H9 (cell line): ENCODE results near the gene SLC38A3. TPM values are rescaled to one million over a fixed set of nuclear protein-coding genes. Genes with fewer than 3 reads are reported as not detected.
A peak's percentile ranks its signal among the peaks of the same experiment; 100 is the strongest.

Experiments
- DNase-seq: peaks from one replicate; pipeline ENCODE4 v3.0.0-alpha.2; 2017
- H2AFZ ChIP-seq: one replicate; pipeline ENCODE4 v1.6.1; 2013; ENCODE audit warnings: mild to moderate bottlenecking, low read length, control low read depth, moderate library complexity
- H2AK5ac ChIP-seq: 2 replicates; pipeline ENCODE4 v1.6.1; 2013; ENCODE audit warnings: low read length, control low read depth, mixed read lengths; ENCODE audit not compliant: insufficient read length
- H2BK120ac ChIP-seq: one replicate; pipeline ENCODE4 v1.6.1; 2013; ENCODE audit warnings: low read depth, mild to moderate bottlenecking, low read length, control low read depth, inconsistent platforms; ENCODE audit not compliant: poor library complexity, severe bottlenecking
- H2BK12ac ChIP-seq: 2 replicates; pipeline ENCODE4 v1.6.1; 2013; ENCODE audit warnings: low read length, control low read depth, mixed read lengths, low read depth; ENCODE audit not compliant: insufficient read length
- H2BK15ac ChIP-seq: 2 replicates; pipeline ENCODE4 v1.6.1; 2013; ENCODE audit warnings: low read depth, low read length, control low read depth
- H2BK20ac ChIP-seq: one replicate; pipeline ENCODE4 v1.6.1; 2013; ENCODE audit warnings: low read depth, mild to moderate bottlenecking, low read length, control low read depth, inconsistent platforms; ENCODE audit not compliant: poor library complexity, severe bottlenecking
- H2BK5ac ChIP-seq: 2 replicates; pipeline ENCODE4 v1.6.1; 2013; ENCODE audit warnings: low read length, control low read depth, mixed read lengths; ENCODE audit not compliant: insufficient read length
- H3K14ac ChIP-seq: 2 replicates; pipeline ENCODE4 v1.6.1; 2013; ENCODE audit warnings: low read length, control low read depth; ENCODE audit not compliant: insufficient read depth
- H3K18ac ChIP-seq: 2 replicates; pipeline ENCODE4 v1.6.1; 2013; ENCODE audit warnings: low read depth, mild to moderate bottlenecking, mixed read lengths, low read length, control low read depth; ENCODE audit not compliant: insufficient read length
- H3K23ac ChIP-seq: 2 replicates; pipeline ENCODE4 v1.6.1; 2013; ENCODE audit warnings: low read length, control low read depth, mixed read lengths, low read depth; ENCODE audit not compliant: insufficient read length
- H3K23me2 ChIP-seq: 2 replicates; pipeline ENCODE4 v1.6.1; 2013; ENCODE audit warnings: low read depth, mild to moderate bottlenecking, mixed read lengths, low read length, control low read depth; ENCODE audit not compliant: insufficient read length, poor library complexity, severe bottlenecking
- H3K27ac ChIP-seq: 2 replicates; pipeline ENCODE4 v1.5.1; 2013; ENCODE audit warnings: low read length, control low read depth, mixed read lengths, low read depth; ENCODE audit not compliant: insufficient read length
- H3K27me3 ChIP-seq: 2 replicates; pipeline ENCODE4 v1.6.1; 2013; ENCODE audit warnings: low read length, control low read depth, inconsistent platforms; ENCODE audit not compliant: insufficient read depth
- H3K4ac ChIP-seq: 2 replicates; pipeline ENCODE4 v1.6.1; 2013; ENCODE audit warnings: low read depth, mild to moderate bottlenecking, control low read depth, inconsistent platforms, low read length, moderate library complexity
- H3K4me1 ChIP-seq: 2 replicates; pipeline ENCODE4 v1.6.1; 2013; ENCODE audit warnings: low read length, control low read depth, inconsistent platforms; ENCODE audit not compliant: insufficient read depth
- H3K4me2 ChIP-seq: 2 replicates; pipeline ENCODE4 v1.6.1; 2013; ENCODE audit warnings: low read length, control low read depth, mixed read lengths; ENCODE audit not compliant: insufficient read length, insufficient read depth
- H3K56ac ChIP-seq: 2 replicates; pipeline ENCODE4 v1.6.1; 2013; ENCODE audit warnings: low read depth, mild to moderate bottlenecking, mixed read lengths, low read length, control low read depth; ENCODE audit not compliant: insufficient read length
- H3K79me1 ChIP-seq: 2 replicates; pipeline ENCODE4 v1.6.1; 2013; ENCODE audit warnings: low read depth, mild to moderate bottlenecking, moderate library complexity, low read length, control low read depth, inconsistent platforms; ENCODE audit not compliant: insufficient read depth, poor library complexity, severe bottlenecking
- H3K79me2 ChIP-seq: 2 replicates; pipeline ENCODE4 v1.6.1; 2013; ENCODE audit warnings: low read length, control low read depth, inconsistent platforms; ENCODE audit not compliant: insufficient read depth
- H3K9ac ChIP-seq: 2 replicates; pipeline ENCODE4 v1.6.1; 2013; ENCODE audit warnings: low read length, control low read depth, mixed read lengths; ENCODE audit not compliant: insufficient read length; ENCODE audit errors: extremely low read depth
- H3K9me3 ChIP-seq: one replicate; pipeline ENCODE4 v1.6.1; 2013; ENCODE audit warnings: low read depth, low read length, inconsistent platforms; ENCODE audit not compliant: control insufficient read depth
- H3T11ph ChIP-seq: one replicate; pipeline ENCODE4 v1.6.1; 2013; ENCODE audit warnings: mild to moderate bottlenecking, low read length, control low read depth, inconsistent platforms
- H4K20me1 ChIP-seq: one replicate; pipeline ENCODE4 v1.6.1; 2013; ENCODE audit not compliant: control insufficient read depth, insufficient read length, insufficient read depth
- H4K5ac ChIP-seq: 2 replicates; pipeline ENCODE4 v1.6.1; 2013; ENCODE audit warnings: low read depth, mild to moderate bottlenecking, mixed read lengths, low read length, control low read depth; ENCODE audit not compliant: insufficient read length
- H4K8ac ChIP-seq: replicated peaks from 2 replicates; pipeline ENCODE4 v1.6.1; 2013; ENCODE audit warnings: low read length, control low read depth, mixed read lengths, low read depth; ENCODE audit not compliant: insufficient read length
- H4K91ac ChIP-seq: 2 replicates; pipeline ENCODE4 v1.6.1; 2013; ENCODE audit warnings: low read depth, mild to moderate bottlenecking, moderate library complexity, mixed read lengths, low read length, control low read depth; ENCODE audit not compliant: insufficient read length
- H3K27ac Mint-ChIP-seq, 3 experiments: 2 replicates in 2 of 3; 3 replicates in 1 of 3; pipeline ENCODE4 v1.8.0; 2020 to 2021; ENCODE audit warnings: mixed read lengths in 3 of 3, mild to moderate bottlenecking in 1 of 3, moderate library complexity in 1 of 3
- H3K27me3 Mint-ChIP-seq: 2 replicates; pipeline ENCODE4 v1.8.0; 2021; ENCODE audit warnings: low read depth, mild to moderate bottlenecking, moderate library complexity, mixed read lengths
- H3K36me3 Mint-ChIP-seq, 3 experiments: 2 replicates in 2 of 3; 3 replicates in 1 of 3; pipeline ENCODE4 v1.8.0; 2020 to 2021; ENCODE audit warnings: low read depth in 3 of 3, mixed read lengths in 3 of 3; ENCODE audit not compliant: insufficient read depth in 1 of 3
- H3K4me1 Mint-ChIP-seq, 2 experiments: 2 replicates each; pipeline ENCODE4 v1.8.0; 2020; ENCODE audit warnings: mixed read lengths in 2 of 2
- H3K4me3 Mint-ChIP-seq, 2 experiments: 2 replicates in 1 of 2; 3 replicates in 1 of 2; pipeline ENCODE4 v1.8.0; 2020 to 2021; ENCODE audit warnings: mild to moderate bottlenecking in 2 of 2, mixed read lengths in 2 of 2, moderate library complexity in 1 of 2
- H3K9me3 Mint-ChIP-seq, 2 experiments: 2 replicates in 1 of 2; 3 replicates in 1 of 2; pipeline ENCODE4 v1.8.0; 2020; ENCODE audit warnings: mild to moderate bottlenecking in 2 of 2, mixed read lengths in 2 of 2, moderate library complexity in 1 of 2
- WGBS: extraction: QIAGEN DNeasy Blood & Tissue Kit; methylation state at CpG from one replicate; pipeline ENCODE4 v1.1.7; 2013; ENCODE audit warnings: missing lambda C conversion rate, low lambda C conversion rate, mixed read lengths; ENCODE audit not compliant: insufficient read length; ENCODE audit errors: extremely low coverage; 5-methylcytosine and 5-hydroxymethylcytosine counted together
- total RNA-seq: library from RNA; stranded (reverse); gene quantifications from 2 replicates; pipeline ENCODE4 v1.2.1, GENCODE V29; 2021
- TF ChIP-seq, protein P1 (sequence below): fragments of 200-600 bp; sonication (generic); conservative IDR thresholded peaks from 3 replicates; pipeline ENCODE4 v1.8.0; 2021; ENCODE audit warnings: antibody characterized with exemption, mild to moderate bottlenecking

The SLC38A3 gene
- total RNA-seq, 1 experiment from 2014 or later, result 1.4 TPM

DNA sequence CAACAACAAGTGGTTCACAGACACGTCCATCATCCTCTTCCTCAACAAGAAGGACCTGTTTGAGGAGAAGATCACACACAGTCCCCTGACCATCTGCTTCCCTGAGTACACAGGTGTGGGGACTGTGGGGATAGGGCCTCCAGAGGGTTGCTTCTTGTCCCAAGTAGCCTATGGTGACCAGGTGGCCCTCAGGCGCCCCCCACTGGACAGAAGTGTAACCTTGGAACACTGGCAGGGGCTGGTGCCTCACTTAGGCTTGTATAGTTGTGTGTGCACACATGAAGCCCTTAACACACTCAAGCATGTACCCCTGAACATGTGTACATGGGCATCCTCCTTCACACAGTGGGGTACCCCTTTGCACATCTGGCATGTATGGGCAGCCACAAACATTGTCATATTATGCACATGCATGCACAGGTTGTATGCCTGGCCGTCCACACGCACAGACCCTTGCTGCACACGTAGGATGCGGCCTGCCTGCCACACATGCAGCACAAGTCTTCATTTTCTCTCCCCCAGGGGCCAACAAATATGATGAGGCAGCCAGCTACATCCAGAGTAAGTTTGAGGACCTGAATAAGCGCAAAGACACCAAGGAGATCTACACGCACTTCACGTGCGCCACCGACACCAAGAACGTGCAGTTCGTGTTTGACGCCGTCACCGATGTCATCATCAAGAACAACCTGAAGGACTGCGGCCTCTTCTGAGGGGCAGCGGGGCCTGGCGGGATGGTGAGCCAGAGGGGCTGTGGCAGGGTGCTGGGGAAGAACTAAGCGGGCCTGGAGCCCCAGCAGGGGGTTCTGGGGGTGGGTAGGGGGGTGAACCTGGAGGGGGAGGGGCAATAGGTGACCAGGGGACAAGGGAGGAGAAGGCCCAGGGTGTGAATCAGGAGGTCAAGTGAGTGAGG, 52.2 kb downstream of the SLC38A3 start:
- no peak overlapping the region for H4K91ac ChIP-seq
- no peak overlapping the region for H3K23ac ChIP-seq
- Mint-ChIP-seq H3K4me3 (no peak overlapping the region), H3K27ac (peak overlapping the region in 1 of 3 experiments; percentile 75; a peak in 1 of 7 replicates), H3K27me3 (no peaks in the 10 kb centered on the region), H3K36me3 (peaks cover 17 to 42% (median 42%) of the 10 kb centered on the region in 3 experiments; a peak in 6 of 7 replicates), H3K4me1 (peaks cover 14 to 33% of the 10 kb centered on the region in 2 experiments), H3K9me3 (no peaks in the 10 kb centered on the region)
- H3K23me2 ChIP-seq, result no peaks in the 10 kb centered on the region
- H2BK15ac ChIP-seq, result no peak overlapping the region
- H2BK20ac ChIP-seq, result no peak overlapping the region
- H3K27me3 ChIP-seq, result no peaks in the 10 kb centered on the region
- no CpG with 5 or more reads among the region's 20 CpGs for WGBS
- H3K18ac ChIP-seq, result no peak overlapping the region
- H3K4ac ChIP-seq, result no peak overlapping the region
- no peak overlapping the region for H2BK120ac ChIP-seq
- H2BK5ac ChIP-seq, result no peak overlapping the region
- peaks cover 2% of the 10 kb centered on the region for H4K20me1 ChIP-seq
- H3K79me1 ChIP-seq, result peaks cover under 1% of the 10 kb centered on the region
- no peak overlapping the region for H3K4me2 ChIP-seq
- no peak overlapping the region for H3K27ac ChIP-seq
- no peak overlapping the region for H2AK5ac ChIP-seq
- no peaks in the 10 kb centered on the region for H3K4me1 ChIP-seq
- H2AFZ ChIP-seq, result no peak overlapping the region
- H3K9ac ChIP-seq, result no peak overlapping the region
- no peak overlapping the region for H3K14ac ChIP-seq
- H3K79me2 ChIP-seq, result no peaks in the 10 kb centered on the region
- DNase-seq, result peak; percentile 74
- H4K8ac ChIP-seq, result no peak overlapping the region
- H2BK12ac ChIP-seq, result no peak overlapping the region
- H3T11ph ChIP-seq, result no peak overlapping the region
- H4K5ac ChIP-seq, result no peak overlapping the region
- H3K9me3 ChIP-seq, result no peaks in the 10 kb centered on the region
- TF ChIP-seq, protein P1, sequence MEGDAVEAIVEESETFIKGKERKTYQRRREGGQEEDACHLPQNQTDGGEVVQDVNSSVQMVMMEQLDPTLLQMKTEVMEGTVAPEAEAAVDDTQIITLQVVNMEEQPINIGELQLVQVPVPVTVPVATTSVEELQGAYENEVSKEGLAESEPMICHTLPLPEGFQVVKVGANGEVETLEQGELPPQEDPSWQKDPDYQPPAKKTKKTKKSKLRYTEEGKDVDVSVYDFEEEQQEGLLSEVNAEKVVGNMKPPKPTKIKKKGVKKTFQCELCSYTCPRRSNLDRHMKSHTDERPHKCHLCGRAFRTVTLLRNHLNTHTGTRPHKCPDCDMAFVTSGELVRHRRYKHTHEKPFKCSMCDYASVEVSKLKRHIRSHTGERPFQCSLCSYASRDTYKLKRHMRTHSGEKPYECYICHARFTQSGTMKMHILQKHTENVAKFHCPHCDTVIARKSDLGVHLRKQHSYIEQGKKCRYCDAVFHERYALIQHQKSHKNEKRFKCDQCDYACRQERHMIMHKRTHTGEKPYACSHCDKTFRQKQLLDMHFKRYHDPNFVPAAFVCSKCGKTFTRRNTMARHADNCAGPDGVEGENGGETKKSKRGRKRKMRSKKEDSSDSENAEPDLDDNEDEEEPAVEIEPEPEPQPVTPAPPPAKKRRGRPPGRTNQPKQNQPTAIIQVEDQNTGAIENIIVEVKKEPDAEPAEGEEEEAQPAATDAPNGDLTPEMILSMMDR, result peak; percentile 81
- H3K56ac ChIP-seq, result no peak overlapping the region
